ENCODE results near the gene FANCB.

The FANCB gene

GRCh38 chrX:14902537-14902936 is 29.7 kb upstream of the FANCB start:
- Histone ChIP-seq H3K4me1 (ENCODE audit: low read depth, poor library complexity, severe bottlenecking) (peaks cover 6% of the 10 kb centered on the region), H3K79me2 (ENCODE audit: insufficient read depth, low read depth) (no peaks in the 10 kb centered on the region), H2AFZ (ENCODE audit: low read depth) (no peak overlapping the region), H3K27ac (no peak overlapping the region), H3K4me3 (IDR thresholded peaks at IDR 0.05; ENCODE audit: insufficient read depth, low read depth, low read length) (no peak overlapping the region), H3K4me2 (no peak overlapping the region), H3K27me3 (ENCODE audit: insufficient read depth, low read depth) (no peaks in the 10 kb centered on the region), H3K9ac (no peak overlapping the region), H4K20me1 (ENCODE audit: insufficient read depth) (no peaks in the 10 kb centered on the region), H3K36me3 (ENCODE audit: insufficient read depth) (no peaks in the 10 kb centered on the region)
- TF ChIP-seq, protein P1, sequence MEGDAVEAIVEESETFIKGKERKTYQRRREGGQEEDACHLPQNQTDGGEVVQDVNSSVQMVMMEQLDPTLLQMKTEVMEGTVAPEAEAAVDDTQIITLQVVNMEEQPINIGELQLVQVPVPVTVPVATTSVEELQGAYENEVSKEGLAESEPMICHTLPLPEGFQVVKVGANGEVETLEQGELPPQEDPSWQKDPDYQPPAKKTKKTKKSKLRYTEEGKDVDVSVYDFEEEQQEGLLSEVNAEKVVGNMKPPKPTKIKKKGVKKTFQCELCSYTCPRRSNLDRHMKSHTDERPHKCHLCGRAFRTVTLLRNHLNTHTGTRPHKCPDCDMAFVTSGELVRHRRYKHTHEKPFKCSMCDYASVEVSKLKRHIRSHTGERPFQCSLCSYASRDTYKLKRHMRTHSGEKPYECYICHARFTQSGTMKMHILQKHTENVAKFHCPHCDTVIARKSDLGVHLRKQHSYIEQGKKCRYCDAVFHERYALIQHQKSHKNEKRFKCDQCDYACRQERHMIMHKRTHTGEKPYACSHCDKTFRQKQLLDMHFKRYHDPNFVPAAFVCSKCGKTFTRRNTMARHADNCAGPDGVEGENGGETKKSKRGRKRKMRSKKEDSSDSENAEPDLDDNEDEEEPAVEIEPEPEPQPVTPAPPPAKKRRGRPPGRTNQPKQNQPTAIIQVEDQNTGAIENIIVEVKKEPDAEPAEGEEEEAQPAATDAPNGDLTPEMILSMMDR (conservative IDR thresholded peaks at IDR 0.05; ENCODE audit: low read depth, low read length): no peak

DNA sequence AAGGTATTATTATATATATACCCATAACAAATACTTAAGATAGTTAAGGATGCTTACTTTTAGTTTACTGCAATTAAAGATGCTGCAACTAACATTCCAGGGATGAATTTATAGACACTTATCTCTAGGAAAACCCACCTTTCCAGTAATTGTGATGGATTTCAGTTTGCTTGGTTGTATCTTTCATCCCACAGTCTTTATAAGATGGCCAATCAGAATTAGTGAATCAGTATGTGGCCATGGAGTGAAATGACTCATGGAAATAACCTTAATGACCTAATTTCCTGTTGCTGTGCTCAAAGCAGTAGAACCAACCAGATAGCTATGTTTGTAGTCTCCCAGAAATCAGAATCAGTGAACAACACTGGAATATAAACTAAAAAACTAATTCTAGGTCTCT is 26.7 kb upstream of the FANCB start:
- Histone ChIP-seq H3K9ac (no peak overlapping the region), H3K4me1 (ENCODE audit: low read depth, poor library complexity, severe bottlenecking) (peaks cover 15% of the 10 kb centered on the region), H3K27me3 (ENCODE audit: insufficient read depth, low read depth) (no peaks in the 10 kb centered on the region), H4K20me1 (ENCODE audit: insufficient read depth) (no peaks in the 10 kb centered on the region), H3K36me3 (ENCODE audit: insufficient read depth) (no peaks in the 10 kb centered on the region), H3K27ac (no peak overlapping the region), H3K4me3 (IDR thresholded peaks at IDR 0.05; ENCODE audit: insufficient read depth, low read depth, low read length) (no peak overlapping the region), H3K79me2 (ENCODE audit: insufficient read depth, low read depth) (no peaks in the 10 kb centered on the region), H3K4me2 (no peak overlapping the region), H2AFZ (ENCODE audit: low read depth) (no peak overlapping the region)
- TF ChIP-seq, protein P1 (conservative IDR thresholded peaks at IDR 0.05; ENCODE audit: low read depth, low read length): no peak

DNA sequence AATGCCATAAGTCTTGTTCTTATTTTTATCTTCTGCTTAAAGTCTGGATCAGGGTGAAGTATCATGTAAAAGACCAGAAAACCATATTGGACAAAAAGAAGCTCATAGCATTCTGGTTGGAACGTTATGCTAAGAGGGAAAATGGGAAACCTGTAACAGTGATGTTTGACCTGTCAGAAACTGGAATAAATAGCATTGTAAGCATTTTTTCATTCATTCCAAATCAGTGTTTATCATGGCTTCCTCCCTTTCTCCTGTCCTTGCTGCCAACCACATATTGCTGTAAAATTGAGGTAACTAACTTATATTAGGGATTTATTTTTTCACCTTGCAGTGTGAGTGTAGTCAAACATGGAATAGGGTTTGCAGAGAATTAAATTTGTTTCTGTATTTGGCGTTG is 24.2 kb upstream of the FANCB start:
- Histone ChIP-seq H3K79me2 (ENCODE audit: insufficient read depth, low read depth) (no peaks in the 10 kb centered on the region), H2AFZ (ENCODE audit: low read depth) (no peak overlapping the region), H4K20me1 (ENCODE audit: insufficient read depth) (no peaks in the 10 kb centered on the region), H3K27ac (no peak overlapping the region), H3K9ac (no peak overlapping the region), H3K36me3 (ENCODE audit: insufficient read depth) (no peaks in the 10 kb centered on the region), H3K4me3 (IDR thresholded peaks at IDR 0.05; ENCODE audit: insufficient read depth, low read depth, low read length) (no peak overlapping the region), H3K4me2 (no peak overlapping the region), H3K4me1 (ENCODE audit: low read depth, poor library complexity, severe bottlenecking) (peaks cover 15% of the 10 kb centered on the region), H3K27me3 (ENCODE audit: insufficient read depth, low read depth) (no peaks in the 10 kb centered on the region)
- TF ChIP-seq, protein P1 (conservative IDR thresholded peaks at IDR 0.05; ENCODE audit: low read depth, low read length): no peak

DNA sequence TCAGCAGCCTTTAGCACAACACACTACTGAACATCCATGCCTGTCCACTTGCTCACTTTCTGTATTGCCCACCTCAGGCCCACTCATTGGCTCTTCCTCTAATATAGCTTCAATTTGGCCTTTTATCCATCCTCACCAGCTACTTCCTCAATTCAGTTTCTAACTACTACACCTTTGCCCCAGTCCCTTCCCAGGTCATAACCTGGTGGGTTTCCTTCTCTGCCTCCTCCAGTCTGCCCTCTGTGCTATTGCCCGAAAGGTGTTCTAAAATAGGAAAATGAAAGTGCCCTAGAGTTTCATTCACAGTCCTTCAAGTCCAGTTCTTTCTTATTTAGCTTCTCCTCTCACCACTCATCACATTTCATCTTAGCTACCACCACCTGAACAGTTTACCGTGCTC is 23.4 kb upstream of the FANCB start:
- Histone ChIP-seq H3K4me1 (ENCODE audit: low read depth, poor library complexity, severe bottlenecking) (peaks cover 15% of the 10 kb centered on the region), H2AFZ (ENCODE audit: low read depth) (no peak overlapping the region), H3K4me3 (IDR thresholded peaks at IDR 0.05; ENCODE audit: insufficient read depth, low read depth, low read length) (no peak overlapping the region), H3K27ac (no peak overlapping the region), H3K79me2 (ENCODE audit: insufficient read depth, low read depth) (no peaks in the 10 kb centered on the region), H4K20me1 (ENCODE audit: insufficient read depth) (no peaks in the 10 kb centered on the region), H3K27me3 (ENCODE audit: insufficient read depth, low read depth) (no peaks in the 10 kb centered on the region), H3K9ac (no peak overlapping the region), H3K36me3 (ENCODE audit: insufficient read depth) (no peaks in the 10 kb centered on the region), H3K4me2 (peak overlapping the region; percentile 39; the same call in 1 of the 2 replicates)
- TF ChIP-seq, protein P1 (conservative IDR thresholded peaks at IDR 0.05; ENCODE audit: low read depth, low read length): no peak
